Activated CD4-positive, alpha-beta T cell treated with anti-CD3 and anti-CD28 coated beads, Interleukin-2, amount 50 U/mL, for 1 hour (primary cell): ENCODE data around the gene SLC12A7.

Source experiments
- DNase-seq: peaks from one replicate; pipeline ENCODE4 v3.0.0-alpha.2; 2020

The SLC12A7 gene

DNA sequence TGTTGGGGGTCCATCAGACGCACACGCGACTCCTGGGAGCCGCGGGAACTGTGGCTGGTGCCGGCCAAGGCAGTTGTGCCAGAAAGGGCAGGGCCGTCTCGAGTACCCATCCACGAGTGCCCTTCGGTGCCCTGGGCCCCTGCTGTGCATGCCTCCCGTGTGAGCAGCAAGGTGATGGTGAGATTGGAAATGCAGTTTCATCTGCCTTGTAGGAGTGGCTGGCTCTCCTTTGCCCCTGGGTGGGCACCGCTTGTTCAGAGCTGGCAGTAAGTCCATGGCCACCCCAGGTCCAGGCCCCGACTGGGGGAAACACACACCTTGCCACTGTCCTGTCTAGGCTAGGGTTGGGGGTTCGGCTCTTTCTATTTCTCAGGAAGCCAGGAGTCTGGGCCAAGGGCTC is 97.5 kb downstream of the SLC12A7 start:
- no peak for DNase-seq

GRCh38 chr5:1013948-1014301 is 97.9 kb downstream of the SLC12A7 start:
- DNase-seq, result no peak

GRCh38 chr5:1013238-1013947 is 98.5 kb downstream of the SLC12A7 start:
- no peak for DNase-seq

GRCh38 chr5:1012900-1013237 is 99.0 kb downstream of the SLC12A7 start:
- DNase-seq, result no peak

- DNase-seq, result no peak
Observed at GRCh38 chr5:1012313-1012841, 99.5 kb downstream of the SLC12A7 start.

- DNase-seq, result no peak
Observed at GRCh38 chr5:1011741-1012312, 100.0 kb downstream of the SLC12A7 start.

DNA sequence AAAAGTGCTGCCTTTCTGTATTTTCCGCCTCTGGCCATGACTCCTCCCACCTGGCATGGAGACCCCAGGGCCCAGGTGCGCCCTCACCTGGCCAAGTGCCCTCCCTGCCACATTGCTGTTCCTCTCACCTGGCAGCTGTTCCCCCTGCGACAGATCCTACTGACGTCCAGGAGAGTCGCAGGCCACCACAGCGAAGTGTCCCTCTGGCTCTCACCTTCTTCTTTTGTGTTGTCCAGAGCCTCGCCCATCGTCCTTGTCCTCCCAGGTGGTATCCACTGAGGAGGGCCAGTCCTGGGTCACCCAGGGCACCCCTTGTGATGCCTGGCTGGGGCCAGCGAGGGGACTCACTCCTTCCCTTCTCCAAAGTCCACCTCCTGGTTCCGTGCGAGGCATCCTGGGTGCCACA is 100.6 kb downstream of the SLC12A7 start:
- DNase-seq, result peak; percentile 44

DNA sequence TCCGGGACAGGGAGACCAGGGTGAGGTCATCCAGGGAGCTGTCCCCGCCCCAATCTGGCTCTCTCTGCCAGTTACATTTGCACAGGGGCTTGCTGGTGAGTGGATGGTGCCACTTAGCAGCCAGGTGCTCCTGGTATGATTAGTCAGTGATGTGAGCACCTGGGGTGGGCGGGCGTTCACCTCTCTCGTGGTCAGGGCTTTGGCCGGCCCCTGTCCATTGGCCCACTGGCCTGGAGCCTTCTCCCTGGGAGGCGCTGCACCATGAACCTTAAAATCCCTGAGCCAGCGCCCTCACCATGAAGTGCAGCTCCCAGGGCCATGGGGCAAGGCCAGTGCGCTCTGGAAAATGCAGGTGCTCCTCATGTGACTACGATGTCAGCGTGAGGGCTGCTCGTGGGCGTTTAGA is 101.2 kb downstream of the SLC12A7 start:
- no peak for DNase-seq

DNA sequence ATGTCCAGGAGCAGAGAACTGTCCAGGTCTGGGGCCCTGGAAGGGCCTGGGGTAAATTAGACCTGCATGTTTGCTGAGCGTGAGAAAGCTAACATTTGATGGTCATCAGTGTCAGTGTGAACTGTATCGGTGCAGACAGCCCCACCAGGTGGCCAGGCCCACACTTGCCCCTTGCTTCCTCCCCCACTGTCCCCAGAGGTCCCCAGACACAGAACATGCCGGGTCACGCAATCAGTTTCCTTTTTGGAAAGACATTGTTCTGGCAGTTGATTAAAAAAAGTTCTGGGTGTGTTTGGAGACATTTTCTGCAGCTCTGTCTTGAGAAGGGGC is 101.7 kb downstream of the SLC12A7 start:
- DNase-seq, result no peak

DNA sequence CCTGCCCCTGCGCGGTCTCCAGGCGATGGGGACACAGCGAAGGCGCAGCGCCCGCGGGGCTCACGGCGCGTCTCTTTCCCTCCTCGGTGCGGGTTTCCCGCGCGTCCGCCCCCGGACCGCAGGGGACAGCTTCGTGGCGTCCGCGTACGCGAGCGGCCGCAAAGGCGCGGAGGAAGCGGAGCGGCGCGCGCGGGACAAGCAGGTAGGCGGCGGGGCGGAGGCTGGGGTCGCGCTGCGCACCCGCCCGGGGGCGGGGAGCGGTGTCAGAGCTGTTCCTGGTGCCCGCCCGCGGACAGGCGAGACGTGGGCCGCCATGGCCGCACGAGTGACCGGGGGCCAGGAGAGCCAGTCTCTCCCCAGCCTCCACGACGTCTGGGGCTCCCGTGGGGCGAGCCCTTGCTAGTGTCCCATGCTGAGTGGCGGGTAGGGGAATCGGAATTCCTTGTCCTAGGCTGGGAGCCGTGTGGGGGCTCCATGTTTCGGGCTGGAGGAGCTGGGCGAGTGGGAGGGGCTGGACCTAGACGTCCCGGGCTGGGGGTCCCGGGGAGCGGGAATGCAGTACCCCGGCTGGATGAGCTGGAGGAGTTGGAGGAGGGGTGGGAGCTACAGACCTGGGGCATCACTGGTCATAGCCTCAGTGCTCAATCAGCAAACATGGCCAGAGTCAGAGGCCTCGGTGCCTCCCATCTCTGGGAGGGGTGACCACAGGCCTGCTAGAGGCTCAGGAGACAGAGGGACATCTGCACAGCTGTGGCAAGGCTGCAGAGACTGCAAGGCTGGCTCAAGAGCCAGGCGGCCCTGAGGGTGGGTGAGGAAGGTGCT is 102.3 kb downstream of the SLC12A7 start:
- DNase-seq, result no peak

- peak; percentile 33 for DNase-seq
Observed at GRCh38 chr5:1008451-1009358, 103.2 kb downstream of the SLC12A7 start, which contains the start of gene NKD2. TSS of gene NKD2 (plus strand) at chr5:1008802. CDS start at chr5:1009058, 256 bp downstream.

GRCh38 chr5:1007681-1008450 is 104.0 kb downstream of the SLC12A7 start:
- no peak for DNase-seq

DNA sequence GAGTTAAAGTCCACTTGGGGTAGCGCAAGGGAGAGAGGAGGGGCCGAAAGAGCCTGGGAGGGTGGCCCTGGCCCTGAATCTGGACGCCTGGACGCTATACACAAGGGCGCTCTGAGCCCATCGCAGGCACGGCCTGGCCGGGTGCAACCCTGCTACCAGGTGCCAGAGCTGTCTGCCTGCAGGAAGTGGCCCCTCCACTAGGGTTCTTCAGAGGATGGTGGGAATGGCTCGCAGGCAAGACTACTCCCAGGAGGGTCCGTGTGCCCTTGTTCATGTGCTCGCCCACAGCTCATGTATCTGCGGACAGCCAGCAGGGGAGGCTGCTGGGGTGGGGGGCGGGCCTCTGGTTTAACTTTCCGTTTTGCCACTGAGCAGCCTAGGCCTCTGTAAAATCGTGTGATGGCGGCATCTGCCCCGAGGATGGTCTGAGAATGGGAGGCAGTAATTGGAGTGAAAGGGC is 104.6 kb downstream of the SLC12A7 start:
- no peak for DNase-seq

- no peak for DNase-seq
Observed at GRCh38 chr5:1006656-1007071, 105.2 kb downstream of the SLC12A7 start.

DNA sequence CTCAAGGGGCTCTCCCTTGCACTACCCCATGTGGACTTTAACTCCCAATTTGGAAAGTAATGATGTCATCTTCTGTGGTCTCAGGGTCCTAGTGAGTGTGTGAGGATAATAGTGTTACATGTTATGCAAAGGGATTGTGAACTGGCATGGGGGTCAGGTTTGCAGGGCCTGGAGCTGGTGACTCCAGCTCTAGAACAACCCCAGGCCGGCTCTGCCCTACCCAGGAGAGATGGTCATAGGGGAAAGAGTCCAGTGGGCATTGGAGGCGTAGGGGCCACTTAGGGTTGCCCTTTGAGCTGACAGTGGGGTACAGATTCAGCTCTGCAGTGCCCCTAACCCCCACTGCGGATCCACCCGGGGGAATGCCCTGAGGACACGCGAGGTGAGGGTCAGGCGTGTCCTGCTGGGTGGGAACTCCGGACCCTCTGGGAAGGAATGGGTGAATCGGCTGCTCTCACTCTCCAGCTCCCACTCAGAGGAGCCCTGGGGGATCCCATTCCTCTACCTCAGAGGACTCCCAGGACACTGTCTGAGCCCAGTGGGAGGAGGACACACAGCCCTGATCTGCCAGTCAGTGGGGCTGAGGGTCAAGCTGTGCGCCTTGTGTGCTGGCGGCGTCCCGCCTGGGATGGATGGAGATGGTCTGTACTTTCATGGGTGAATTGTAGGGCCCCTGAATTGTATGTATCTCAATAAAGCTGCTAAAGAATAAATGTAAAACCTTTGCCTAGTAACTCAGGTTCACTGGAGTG is 105.8 kb downstream of the SLC12A7 start:
- DNase-seq, result no peak

DNA sequence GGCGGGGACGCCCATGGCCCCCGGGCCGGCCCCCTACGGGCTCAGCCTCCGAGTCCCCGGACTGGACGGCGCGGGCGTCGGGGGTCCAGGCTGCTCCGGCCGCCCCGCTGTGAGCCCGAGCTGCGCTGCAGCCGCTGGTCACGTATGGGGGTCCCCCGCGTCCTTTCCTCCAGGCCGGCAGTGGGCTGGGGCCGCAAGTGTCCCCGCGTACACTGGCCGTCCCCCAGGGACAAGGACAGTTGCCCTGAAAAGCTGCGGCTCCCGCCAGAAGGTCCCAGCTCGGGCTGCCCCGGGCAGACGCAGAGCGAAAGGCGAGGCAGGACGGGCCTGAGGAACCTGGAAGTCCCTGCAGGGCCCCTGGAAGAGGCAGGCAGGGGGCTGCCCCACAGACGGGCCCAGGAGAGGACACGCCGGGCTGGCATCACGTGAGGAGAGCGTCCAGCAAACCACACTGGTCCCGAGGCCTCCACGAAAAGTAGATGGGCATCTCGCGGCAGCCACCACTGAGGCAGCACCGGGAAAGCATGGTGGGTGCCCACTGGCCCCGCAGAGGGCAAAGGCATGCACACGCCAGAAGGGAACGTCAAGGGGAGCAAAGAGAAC is 106.5 kb downstream of the SLC12A7 start:
- DNase-seq, result no peak

DNA sequence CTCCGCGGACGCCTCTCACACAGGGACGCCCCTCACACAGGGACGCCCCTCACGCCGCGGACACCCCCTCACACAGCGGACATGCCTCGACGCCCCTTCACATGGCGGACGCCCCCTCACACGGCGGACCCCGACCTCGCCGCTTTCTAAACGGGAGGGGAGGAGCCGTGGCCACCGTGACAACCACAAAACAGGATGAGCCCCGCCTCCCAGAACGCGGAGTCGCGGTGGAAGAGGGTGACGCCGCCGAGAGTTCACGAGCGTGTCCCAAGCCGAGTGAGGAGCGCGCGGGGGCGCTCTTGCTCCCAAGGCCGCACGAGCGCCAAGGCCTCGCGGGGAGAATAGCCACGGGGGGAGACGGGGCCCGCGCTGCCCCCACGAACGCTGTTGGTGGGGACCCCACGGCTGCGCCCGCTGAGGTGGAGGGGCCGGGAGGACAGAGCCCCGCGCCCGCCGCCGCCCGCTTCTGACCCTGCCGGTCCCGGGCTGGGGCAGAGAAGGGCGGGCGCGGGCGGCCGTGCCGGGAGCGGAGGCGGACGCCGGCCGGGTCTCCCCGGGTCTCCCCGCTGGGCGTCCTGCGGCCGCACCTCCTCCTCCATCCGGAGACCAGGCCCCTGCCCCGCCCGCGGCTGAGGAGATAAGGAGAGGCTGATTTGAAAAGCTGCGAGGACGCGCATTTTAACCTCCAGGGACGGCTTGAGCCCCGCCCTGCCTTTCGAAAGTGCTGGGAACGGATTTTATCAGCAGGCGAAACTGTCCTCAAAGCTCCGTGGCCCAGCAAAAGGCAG is 107.2 kb downstream of the SLC12A7 start:
- DNase-seq, result peak; percentile 57

- no peak for DNase-seq
Observed at GRCh38 chr5:1003296-1003937, 108.4 kb downstream of the SLC12A7 start.

DNA sequence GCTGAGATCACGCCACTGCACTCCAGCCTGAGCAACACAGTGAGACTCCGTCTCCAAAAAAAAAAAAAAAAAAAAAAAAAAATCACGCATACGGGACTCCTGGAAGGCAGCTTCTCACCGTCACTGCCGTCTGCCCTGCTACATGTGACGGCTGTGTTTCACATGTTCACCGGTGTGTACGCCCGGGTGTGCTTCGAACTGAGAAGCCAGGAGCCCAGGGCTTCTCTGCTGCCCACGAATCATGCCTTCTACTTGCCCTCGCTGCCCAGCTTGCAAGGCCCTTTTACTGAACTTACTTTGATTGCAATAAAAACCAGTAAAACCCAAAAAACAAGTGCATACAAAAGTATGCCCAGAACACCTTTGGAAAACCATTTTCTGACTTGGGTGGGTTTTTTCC is 109.0 kb downstream of the SLC12A7 start:
- no peak for DNase-seq

GRCh38 chr5:1002271-1002546 is 109.7 kb downstream of the SLC12A7 start:
- DNase-seq, result no peak
